Omental fat pad (tissue), 4 donors: ENCODE data around the gene ARHGEF39. TPM values are rescaled to one million over a fixed set of nuclear protein-coding genes. Genes with fewer than 3 reads are reported as not detected.
"Not testable (repeated sequence)": the region's sequence is repeated elsewhere in the genome, so short reads cannot be mapped to it uniquely, and the experiment has no call there.

ENCODE experiments used
- ATAC-seq: fragments of 150-250 bp; one replicate; pipeline ENCODE4 v1.9.1; 2016; ENCODE audit warnings: mild to moderate bottlenecking, moderate library complexity; ENCODE audit not compliant: low FRiP score
- DNase-seq: peaks from one replicate; pipeline ENCODE4 v3.0.0-alpha.2; 2019; ENCODE audit warnings: low spot score
- CTCF ChIP-seq, 3 donors: fragments of 450-650 bp; IDR thresholded peaks; one replicate each; pipeline ENCODE4 v1.5.1; 2016 to 2017; ENCODE audit warnings: antibody characterized with exemption in 3 of 3, mild to moderate bottlenecking in 3 of 3, moderate library complexity in 2 of 3
- total RNA-seq, 4 donors: library from RNA; depleted of rRNA; stranded (reverse); fragments of >200 nt; gene quantifications; one replicate each; pipeline ENCODE4 v1.1.0, GENCODE V29; 2016

The ARHGEF39 gene
- total RNA-seq, 4 donors from 2014 or later, result 0.36 to 2.8 (median 0.65) TPM; not detected in 1

- no peak for DNase-seq
- ATAC-seq, result no peak
- TF ChIP-seq CTCF (IDR thresholded peaks at IDR 0.05), result no peak
Observed at GRCh38 chr9:35652829-35653209, 12.2 kb downstream of the ARHGEF39 start.

- no peak for TF ChIP-seq CTCF (IDR thresholded peaks at IDR 0.05)
- ATAC-seq (no peak), DNase-seq (no peak)
Observed at GRCh38 chr9:35651956-35652828, 12.8 kb downstream of the ARHGEF39 start.

- DNase-seq, result no peak
- no peak for TF ChIP-seq CTCF (IDR thresholded peaks at IDR 0.05)
- ATAC-seq, result no peak
Observed at GRCh38 chr9:35650341-35651158, 14.4 kb downstream of the ARHGEF39 start, which contains the start of gene SIT1. TSS of gene SIT1 (minus strand) at chr9:35650931. CDS start at chr9:35650853, 78 bp downstream.

- ATAC-seq, result no peak
- no peak for TF ChIP-seq CTCF (IDR thresholded peaks at IDR 0.05)
- no peak for DNase-seq
Observed at GRCh38 chr9:35649431-35650340, 15.3 kb downstream of the ARHGEF39 start.

- peak in 1 of 3 donors; percentile 92 for TF ChIP-seq CTCF (IDR thresholded peaks at IDR 0.05)
- ATAC-seq (peak; percentile 95), DNase-seq (peak; percentile 85)
Observed at GRCh38 chr9:35646533-35647265, 18.3 kb downstream of the ARHGEF39 start.

- no peak for TF ChIP-seq CTCF (IDR thresholded peaks at IDR 0.05)
- peak; percentile 27 for ATAC-seq
- DNase-seq, result no peak
Observed at GRCh38 chr9:35646153-35646532, 18.9 kb downstream of the ARHGEF39 start.

GRCh38 chr9:35645736-35646135 lies 19.3 kb downstream of the ARHGEF39 start:
- not testable (repeated sequence) for ATAC-seq

More at GRCh38 chr9:35645736-35646135, 19.3 kb downstream of the ARHGEF39 start:
- DNase-seq, result not testable (repeated sequence)
